Stimulated activated CD8-positive, alpha-beta memory T cell treated with anti-CD3 and anti-CD28 coated beads, Interleukin-15, amount 100 ng/mL, for 48 hours (primary cell): ENCODE measurements around the gene GABRE.

Source experiments
- DNase-seq, 2 donors: peaks; one replicate each; pipeline ENCODE4 v3.0.0-alpha.2; 2020; ENCODE audit warnings: low read depth in 2 of 2

The GABRE gene, protein sequence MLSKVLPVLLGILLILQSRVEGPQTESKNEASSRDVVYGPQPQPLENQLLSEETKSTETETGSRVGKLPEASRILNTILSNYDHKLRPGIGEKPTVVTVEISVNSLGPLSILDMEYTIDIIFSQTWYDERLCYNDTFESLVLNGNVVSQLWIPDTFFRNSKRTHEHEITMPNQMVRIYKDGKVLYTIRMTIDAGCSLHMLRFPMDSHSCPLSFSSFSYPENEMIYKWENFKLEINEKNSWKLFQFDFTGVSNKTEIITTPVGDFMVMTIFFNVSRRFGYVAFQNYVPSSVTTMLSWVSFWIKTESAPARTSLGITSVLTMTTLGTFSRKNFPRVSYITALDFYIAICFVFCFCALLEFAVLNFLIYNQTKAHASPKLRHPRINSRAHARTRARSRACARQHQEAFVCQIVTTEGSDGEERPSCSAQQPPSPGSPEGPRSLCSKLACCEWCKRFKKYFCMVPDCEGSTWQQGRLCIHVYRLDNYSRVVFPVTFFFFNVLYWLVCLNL

DNA sequence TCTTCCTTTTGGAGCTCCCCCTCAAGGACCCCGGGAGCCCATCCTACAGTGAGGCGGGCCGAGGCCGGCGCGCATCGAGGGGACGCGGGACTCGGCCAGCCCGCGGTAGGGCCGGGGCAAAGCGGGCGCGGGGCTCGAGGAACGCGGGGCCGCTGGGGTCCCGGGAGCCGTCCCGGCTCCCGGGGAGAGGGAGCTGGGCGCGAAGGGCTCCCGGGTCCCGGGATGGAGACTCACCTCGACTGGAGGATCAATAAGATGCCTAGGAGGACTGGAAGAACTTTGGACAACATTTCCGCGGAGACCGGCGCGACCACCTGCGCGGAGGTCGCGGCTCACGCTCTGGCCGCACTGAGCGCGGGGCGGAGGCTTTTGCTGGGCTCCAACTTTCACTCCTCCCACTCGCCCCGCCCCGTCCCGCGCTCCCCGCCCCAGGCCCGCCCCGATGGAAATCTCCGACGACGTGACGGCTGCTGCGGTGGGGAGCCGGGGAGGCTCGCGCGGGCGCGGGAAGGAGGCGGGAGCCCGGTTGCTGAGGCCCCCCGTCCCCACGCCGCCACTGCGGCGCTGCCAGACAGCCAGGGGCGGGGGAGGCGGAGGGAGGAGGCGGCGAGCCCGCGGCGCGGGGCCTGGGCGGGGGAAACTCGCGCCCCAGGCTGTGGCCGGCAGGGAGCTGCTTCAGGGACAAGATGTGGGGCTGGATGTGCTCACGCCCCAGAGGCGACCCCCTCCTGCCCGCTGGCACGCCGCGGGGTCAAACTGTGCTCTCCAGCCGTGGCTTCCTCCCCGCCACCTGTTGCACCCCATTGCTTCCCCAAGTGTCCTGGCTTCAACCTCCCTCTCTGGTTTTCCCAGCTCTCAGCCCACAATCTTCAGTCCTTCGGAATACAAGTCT, at the start of gene GABRE:
Gene GABRE, minus strand, starts transcription at position 341 of the 892 bp plus-strand sequence. Its CDS starts 51 bp downstream, at position 290.
- no peak for DNase-seq

DNA sequence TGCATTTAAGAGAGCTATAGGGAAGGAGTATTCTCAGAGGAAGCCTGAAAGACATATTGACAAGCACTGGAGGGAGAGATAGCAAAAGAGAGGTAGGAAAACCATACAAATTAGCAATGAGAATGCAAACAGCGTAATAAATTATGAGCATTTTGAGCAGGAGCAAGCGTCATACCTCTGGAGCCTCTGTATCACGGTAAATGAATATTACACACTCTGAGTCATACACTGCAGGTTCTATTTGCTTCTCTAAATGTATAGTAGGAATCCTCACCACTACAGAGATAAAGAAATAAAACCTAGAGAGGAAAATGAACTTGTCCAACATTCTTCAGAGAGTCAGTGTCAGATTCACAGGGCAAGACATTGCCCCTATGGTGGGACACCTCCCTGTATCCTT, 46.4 kb upstream of the GABRE start:
- DNase-seq, result no peak

DNA sequence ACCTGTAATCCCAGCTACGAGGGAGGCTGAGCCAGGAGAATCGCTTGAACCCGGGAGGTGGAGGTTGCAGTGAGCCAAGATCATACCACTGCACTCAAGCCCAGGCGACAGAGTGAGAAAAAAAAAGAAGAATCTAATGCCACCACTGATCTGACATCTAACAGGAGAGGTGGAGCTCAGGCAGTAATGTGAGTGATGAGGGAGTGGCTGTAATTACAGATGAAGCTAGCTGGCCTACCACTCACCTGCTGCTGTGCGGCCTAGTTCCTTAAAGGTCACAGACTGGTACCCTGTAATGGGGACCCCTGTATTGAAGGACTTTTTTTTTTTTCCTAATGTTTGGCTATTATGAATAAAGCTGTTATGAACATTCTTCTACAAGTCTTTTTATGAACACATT, 25.3 kb upstream of the GABRE start:
- DNase-seq, result no peak

DNA sequence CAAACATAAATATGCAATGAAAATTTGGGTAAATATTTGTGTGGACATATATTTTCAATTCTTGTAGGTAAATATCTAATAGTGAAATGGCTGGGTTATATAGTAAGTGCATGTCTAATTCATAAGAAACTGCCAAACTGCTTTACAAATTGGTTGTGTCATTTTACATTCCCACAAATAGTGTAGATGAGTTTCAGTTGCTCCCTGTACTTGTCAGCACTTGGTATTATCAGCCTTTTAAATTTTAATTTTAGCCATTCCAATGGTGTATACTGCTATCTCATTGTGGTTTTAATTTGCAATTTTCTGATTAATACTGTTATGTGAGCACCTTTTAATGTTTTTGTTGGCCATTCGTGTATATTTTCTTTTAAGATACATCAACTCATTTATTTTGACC, 23.1 kb upstream of the GABRE start:
- no peak for DNase-seq

DNA sequence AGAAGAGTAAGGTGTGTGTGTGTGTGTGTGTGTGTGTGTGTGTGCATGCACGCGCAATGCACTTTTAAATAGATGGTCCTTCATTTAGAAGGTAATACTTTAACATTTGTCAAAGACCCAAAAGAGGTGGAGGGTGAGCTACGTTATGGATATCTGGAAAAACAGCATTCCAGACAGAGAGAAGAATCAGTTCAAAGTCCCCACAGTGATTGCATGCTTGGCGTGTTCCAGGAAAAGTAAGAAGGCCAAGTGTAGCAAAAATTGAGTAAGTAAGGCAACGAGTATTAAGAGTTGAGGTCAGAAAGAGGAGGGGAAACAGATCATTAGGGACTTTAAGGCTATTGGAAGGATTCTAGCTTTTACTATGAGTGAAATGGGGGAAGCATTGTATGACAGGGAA, 21.9 kb upstream of the GABRE start:
- DNase-seq, result no peak

DNA sequence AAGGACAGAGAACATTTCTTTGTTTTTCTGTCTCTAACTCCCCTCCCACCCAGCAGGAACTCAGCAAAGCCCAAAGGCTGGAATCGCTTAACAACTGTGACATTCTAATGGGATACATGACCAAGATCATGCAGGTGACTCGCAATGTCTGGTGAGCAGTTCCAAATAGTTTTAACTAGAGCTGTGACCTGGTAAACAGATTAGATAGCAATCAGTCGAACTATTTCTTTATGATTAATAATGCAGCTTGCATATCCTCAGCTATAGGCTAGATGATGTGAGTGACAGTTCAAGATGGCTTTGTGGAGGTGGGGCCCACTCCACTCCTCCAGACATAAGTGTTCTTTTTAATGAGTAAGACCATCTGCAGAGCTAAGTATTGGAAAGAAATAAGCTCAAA, 20.0 kb upstream of the GABRE start:
- DNase-seq, result no peak

DNA sequence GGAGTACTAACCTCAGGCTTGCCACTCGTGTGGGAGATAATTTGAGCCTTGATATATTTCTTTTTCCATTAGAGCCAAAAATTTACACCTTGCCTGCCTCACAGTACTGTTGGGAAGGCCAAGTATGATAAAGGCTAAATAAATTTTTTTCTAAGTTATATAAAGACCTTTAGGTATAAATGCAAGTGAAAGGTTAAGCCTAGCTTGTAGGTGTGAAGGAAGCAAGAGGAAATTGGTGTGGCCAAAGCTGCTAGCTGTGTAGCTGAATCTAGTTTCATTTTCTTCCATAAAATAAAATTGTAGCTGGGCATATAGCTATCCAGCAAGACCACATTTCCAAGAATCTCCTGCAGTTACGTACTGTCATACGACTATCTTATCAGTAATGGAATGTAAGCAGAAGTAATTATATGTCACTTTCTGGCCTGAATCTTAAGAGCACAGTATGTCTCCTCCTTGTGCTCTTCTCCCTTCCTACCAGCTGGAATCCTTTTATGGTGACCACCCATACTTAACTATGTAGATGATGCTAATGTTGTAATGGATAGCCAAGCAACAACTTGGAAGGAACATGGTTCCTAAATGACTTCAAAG, 14.3 kb upstream of the GABRE start:
- no peak for DNase-seq

DNA sequence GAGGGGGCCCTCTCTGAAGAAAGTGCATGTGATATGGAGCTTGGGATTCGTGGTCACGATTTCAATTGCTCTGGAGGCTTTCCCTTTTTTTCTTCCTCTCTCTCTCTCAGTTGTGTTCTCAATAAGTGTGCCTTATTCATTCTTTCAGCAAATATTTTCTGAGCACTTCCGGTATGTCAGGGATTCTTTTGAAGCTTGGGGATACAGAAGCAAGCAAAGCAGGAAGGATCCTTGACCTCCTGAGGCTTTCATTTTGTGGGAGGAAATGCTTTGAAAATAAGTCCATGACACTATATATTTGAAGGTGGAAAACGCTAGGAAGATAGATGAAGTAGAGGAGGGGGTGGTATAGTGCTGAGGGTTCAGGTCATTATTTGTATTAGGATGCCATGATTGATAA, 12.6 kb upstream of the GABRE start:
- no peak for DNase-seq

DNA sequence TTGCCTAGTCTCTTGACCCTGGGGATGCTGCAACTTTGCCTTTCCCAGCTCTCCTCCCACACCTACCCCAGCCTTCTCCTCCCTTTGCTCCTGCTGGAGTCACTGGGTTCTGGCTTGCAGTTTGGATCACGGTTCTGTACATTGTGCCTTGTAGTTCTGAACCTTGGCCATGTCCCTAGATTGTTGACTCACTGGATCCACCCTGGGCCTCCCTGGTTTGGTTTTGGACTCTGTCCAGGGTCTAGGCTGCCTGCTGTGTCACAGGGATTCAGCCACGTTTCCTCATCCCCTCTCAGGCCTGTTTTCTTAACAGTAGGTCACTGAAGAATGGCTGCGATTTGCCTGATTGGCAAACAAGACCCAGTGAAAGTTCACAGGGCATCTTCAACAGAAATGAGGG, 11.5 kb upstream of the GABRE start:
- DNase-seq, result no peak

DNA sequence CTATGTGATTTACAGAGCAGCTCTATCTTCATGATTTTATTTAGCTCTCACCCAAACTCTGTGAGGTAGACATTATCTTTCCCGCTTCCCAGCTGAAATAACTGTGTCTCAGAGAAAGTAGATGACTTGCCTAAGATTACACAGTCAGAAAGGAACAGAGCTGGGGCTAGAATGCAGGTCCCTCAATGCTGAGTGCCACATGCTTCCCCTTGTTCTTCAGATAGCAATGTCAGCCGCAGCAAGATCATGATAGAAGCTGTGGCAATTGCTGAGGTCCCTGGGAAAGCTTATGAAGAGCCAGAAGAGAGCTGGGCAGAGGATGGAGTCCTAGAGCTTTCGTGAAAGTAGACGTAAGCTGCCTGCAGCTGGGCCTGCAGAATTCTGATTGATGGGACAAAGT, 11.1 kb upstream of the GABRE start:
- DNase-seq, result no peak

DNA sequence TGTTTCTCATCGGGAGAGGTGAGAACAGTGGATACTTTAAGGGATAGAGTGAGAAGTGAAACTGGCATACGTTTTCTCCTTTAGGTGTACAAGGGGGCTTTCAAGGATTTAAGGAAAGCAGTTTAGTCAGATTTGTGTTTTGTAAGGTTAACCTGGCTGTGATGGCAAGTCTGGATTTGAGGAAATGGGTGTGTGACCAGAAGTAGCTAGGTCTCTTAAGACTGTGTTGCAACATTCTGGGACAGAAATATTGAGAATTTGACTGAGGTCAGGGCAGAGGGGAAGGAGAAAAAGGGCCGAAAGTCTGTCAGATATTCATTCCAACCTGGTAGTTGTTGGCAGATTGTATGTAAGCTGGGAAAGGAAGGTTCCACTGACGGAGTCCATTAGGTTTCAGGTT, 10.4 kb upstream of the GABRE start:
- DNase-seq, result no peak

DNA sequence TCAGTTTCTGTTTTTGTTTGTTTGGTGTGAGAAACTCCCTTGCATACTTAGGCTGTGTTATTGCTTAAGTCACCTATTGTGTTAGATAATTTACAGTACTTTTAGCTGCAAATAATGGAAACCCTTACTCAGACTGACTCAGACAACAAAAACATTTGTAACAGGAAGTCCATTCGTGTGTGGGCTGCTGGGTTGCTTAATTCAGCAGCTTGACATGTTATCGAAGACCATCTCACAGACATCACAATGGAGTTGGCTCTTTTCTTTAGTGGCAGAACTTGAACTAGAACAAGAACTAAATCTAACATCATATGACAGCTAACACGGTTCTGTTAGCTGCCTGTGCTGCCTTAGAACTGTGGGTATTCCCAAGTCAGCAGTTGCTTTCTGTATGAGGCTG, 9.9 kb upstream of the GABRE start:
- no peak for DNase-seq

DNA sequence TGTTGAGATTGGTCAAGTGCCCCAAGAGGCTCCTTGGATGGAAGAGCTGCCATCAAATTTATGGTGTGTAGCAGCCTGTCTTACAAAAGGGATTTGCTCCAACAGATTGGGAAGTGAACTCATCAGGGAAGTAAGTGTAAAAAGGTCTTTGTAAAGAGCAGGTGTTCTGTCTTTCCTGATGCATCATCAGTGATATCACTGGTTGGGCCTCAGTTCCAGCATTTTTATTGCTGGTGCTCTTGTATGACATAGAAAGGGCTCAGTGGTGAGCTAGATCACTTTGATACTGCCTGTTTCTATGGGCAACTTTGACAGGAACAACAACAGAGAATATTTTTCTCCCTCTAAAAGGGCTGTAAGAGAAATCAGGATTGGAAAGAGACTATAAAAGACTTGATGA, 8.7 kb upstream of the GABRE start:
- DNase-seq, result no peak

DNA sequence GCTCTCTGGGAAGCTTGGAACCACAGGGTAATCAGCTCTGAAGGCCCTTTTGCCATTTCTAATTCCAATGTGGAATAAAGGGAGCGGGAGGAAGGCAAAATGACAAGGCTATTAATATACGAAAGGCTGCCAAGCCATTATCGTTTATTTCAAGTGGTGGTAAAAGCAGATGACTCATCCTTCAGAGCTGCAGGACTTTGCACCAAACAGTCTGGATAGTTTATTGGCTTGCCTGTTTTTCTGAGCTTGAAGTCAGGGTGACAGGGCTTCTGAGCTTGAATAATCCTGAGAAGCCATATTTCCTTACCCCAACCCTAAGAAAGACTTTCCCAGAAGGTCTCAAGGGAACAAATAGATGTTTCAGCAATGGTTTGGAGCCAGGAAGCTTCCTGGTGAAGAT, 7.7 kb upstream of the GABRE start:
- no peak for DNase-seq

DNA sequence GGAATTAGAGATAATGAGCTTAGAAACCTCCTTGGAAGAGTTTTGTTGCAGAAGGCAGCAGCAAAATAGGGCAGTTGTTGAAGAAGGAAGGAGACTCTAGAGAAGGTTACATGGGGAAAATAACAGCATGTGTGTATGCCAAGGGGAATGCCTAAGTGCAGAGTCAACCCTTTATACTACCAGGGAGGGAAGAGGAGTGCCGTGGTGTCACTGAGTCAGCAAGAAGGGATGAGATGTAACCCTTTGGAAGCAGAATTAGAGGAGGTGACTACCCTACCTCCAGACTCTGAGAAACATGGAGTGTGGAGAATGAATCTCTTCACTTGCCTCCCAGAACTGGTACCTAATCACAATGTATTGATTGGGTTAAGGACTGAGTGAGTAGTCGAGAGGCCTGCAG, 6.7 kb upstream of the GABRE start:
- DNase-seq, result no peak

DNA sequence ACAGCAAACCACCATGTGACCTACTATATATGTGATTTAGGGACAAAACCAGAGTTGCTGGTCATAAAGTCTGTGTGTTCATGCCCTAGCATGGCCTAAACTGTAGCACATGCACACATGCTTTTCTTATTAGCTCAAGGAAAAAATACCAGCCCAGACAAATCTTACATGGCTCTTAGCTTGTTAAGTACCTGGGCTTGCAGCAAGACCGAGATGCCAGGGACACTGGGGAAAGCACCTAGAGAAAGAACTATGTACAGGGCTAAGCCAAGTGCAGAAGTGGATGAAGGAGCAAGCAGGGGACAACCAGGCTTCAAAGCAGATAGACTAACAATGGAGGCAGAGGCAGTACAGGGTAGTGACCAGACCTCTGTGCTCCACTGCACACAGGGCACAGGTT, 3.4 kb upstream of the GABRE start:
- no peak for DNase-seq

DNA sequence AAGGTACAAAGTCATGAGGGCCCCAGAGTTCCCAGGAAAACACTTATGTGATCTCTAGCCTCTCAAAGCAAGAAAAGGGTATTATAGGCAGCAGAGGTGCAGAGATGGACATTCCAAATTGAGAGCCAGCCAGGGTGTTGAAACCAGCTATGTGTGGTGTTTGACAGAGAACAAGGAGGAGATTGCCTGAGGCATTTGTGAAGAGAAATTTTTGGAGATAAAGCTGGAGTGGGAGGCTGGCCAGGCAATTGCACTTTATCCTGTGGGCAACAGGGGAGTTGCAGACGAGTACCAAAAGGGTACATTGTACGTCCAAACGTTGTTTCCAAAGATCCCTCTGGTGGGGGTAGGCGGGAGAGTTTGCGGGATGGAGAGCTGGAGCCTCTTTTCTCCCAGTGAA, 2.5 kb upstream of the GABRE start:
- no peak for DNase-seq

DNA sequence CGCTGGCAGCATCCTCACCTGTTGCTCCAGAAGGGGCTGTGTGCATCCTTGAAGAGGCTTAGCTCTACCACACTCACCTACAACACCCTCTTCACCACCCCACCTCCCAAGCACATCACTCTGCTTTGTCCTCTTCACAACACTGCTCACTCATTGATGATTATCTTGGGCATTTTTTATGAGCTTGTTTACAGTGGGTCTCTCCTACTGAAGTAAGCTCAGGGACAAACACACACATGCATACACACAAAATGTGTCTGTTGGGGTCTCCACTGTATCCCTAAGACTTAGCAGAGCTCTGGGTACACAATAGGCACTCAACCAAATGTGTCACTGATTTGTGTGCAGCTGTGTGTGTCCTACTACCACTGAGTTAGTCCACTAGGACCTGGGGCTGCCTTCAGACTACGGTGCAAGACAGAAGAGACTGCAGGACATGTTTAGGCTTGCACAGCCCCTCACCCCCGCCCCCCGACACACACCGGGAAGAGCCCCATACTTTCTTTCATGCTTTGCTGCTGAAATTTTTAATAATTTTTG, 1.3 kb upstream of the GABRE start:
- no peak for DNase-seq

DNA sequence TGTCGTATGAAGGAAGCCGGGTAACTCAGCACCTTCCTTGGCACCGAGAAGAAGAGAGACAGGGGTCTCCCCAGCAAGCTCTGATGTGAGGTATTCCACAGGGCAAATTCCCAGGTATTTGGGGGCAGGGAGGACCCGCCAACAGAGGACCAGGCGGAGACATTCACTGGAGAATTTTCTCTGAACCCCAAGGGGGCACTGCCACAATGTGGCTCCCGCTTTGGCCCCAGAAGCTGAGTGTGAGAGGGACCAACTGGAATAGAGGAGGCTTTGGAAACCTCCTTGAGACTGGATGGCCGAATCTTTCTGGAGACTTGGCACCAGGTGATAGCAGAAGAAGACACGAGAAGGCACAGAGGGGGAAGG, 735 bp upstream of the GABRE start:
- no peak for DNase-seq

DNA sequence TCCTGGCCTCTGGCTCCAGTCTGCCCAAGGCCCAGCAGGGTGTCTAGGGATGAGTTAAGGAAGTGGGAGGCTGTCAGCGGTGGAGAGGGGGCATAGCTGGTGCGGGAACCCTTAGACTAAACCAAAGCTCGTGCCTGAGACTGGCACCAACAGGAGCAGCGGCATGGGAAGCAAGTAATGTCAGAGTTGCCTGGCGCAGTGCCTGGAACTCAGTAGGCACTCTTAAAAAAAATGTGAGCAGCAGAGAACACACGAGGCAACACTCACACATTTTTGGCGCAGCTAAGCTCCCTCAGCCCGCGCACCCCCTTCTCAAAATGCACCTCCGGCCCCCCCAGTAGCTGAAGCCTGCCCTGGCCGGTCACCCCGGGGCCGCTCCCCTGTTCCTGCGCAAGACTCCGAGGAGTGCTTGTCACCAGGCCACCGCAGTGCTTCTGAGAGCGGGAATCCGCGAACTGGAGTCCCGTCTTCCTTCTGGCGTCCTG, 583 bp downstream of the GABRE start:
- DNase-seq, result no peak

DNA sequence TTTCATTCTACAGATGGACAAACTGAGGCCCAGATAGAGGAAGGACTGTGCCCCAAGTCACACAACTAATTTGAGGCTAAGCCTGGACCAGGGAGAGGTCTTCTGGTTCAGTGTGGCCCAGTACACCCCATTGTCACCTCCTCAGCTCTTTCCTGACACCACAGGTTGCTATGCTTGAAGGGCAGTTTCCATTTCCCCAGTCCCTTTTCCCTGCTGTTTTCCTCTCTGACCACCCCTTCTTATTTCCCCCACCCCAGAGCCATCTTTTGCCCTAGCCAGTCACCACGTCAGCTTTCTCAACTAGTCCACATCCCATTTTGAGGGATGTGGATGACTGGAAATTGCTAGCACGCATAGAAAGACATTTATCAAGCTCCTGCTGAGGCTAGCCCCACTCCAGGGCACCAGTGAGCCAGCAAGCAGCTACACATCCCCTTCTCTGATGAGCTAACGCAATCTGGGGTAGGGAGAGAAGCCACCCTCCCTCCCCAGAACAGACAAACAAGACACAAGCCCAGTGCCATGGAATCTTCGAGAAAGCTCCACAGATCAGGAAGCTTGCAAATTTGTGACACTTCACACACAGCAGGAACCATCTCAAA, 1.3 kb downstream of the GABRE start:
- DNase-seq, result no peak

DNA sequence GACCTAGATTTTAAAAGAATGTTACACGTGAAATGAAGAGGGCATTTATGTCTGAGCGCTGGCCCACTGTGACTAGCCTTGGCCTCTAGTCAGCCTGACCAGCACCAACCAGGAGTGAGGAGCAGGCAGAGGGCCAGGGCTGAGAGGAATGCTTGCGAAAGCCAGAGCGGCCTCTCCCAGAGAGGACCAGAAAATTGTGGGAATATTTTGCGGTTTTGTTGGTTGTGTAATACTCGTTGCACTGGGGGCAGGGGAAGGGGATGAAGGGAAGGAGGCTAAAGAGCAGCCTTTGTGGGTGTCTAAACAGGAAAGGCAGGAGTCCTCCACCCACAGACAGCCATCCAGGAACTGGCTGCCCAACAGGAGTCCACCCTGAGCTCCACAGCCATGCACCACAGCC, 3.8 kb downstream of the GABRE start:
- DNase-seq, result no peak
